ENCODE measurements around the gene LOX.

Gene LOX

DNA sequence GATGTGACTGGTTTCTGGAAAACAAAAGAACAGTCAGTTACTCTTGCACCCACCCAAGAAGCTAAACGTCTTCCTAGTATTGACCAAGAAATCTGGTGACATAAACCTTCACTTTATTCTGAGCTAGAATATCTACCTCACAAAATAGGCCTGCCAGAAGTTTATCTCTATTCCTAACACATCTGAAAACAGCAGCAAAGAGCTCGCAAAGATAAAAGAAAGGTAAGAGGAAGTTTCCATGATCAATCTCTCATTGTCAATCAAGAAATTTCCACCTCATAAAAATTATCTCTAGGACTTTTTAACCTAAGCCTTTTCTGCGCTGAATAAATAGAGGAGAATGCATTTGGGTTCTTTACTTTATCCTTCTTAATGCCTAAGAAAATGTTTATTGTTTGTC, 34.0 kb upstream of the LOX start:
- Histone ChIP-seq H3K4me1 (no peaks in the 10 kb centered on the region), H3K36me3 (no peaks in the 10 kb centered on the region), H3K4me3 (ENCODE audit: low read depth, low read length) (no peak overlapping the region), H3K9me3 (no peaks in the 10 kb centered on the region), H3K27me3 (no peaks in the 10 kb centered on the region)
- no peak for TF ChIP-seq CTCF (IDR thresholded peaks at IDR 0.05; ENCODE audit: low read depth, low read length)
- no peak for DNase-seq

DNA sequence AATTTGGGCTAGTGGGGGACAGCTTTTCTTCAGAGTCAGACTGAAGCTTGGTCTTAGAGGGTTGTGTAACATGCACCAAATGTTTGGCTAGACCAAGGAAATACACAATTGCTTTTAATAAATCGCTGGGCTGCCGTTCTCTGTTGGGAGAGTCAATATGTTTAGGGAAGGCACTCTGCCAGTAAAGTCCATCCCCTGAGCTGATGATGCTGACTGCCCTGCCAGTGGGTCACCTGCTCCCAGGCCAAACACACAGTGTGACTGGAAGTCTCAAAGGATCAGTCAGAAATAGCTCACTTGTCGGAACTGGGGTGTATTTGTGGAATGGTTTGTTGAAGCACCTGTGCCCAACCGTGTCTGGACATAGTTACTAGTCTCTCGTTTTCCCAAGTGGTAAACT, 33.4 kb upstream of the LOX start:
- Histone ChIP-seq H3K4me1 (no peaks in the 10 kb centered on the region), H3K9me3 (no peaks in the 10 kb centered on the region), H3K27me3 (no peaks in the 10 kb centered on the region), H3K4me3 (ENCODE audit: low read depth, low read length) (no peak overlapping the region), H3K36me3 (no peaks in the 10 kb centered on the region)
- TF ChIP-seq CTCF (IDR thresholded peaks at IDR 0.05; ENCODE audit: low read depth, low read length) = no peak
- no peak for DNase-seq

DNA sequence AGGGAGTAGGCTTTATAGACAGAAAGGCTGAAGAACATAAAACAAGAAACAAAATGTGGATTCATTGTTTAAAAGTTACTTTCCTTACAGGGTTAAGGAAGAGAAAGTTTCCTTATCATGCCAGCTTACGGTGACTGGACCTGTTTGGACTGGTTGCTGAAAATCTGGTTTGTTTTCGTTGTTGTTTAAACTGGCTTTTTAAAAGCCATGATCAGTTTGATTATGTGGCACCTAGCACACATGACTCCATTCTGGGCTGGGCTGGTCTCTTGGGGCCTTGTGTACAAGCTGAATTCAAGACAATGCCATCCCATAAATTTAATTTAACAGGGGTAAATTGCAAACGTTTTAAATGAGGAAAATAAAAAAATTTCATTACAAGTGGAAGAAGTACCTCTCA, 32.9 kb upstream of the LOX start:
- TF ChIP-seq CTCF (IDR thresholded peaks at IDR 0.05; ENCODE audit: low read depth, low read length) = no peak
- Histone ChIP-seq H3K36me3 (no peaks in the 10 kb centered on the region), H3K27me3 (no peaks in the 10 kb centered on the region), H3K4me3 (ENCODE audit: low read depth, low read length) (no peak overlapping the region), H3K4me1 (no peaks in the 10 kb centered on the region), H3K9me3 (no peaks in the 10 kb centered on the region)
- no peak for DNase-seq

DNA sequence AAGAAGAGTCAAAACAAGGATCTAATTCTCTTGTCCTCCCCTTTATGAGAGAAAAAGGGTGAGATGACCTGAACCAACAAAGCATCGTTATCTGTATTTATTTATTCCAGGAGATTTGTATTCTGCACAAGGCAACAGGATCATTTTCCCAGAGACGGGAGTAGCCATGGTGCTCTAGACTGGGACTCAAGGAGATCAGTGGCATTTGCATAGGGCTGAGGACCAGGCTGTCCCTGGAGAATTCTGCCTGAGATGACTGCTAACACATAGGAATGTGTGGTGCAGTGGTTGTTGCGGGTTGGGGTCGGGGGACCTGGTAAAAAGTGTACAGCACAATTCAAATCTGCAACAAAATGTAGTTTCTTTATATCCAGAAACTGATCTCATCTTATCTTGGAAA, 29.0 kb upstream of the LOX start:
- no peaks in the 10 kb centered on the region for H3K4me1 ChIP-seq
- TF ChIP-seq CTCF (IDR thresholded peaks at IDR 0.05; ENCODE audit: low read depth, low read length) = no peak
- no peak for DNase-seq
- H3K4me3 ChIP-seq (ENCODE audit: low read depth, low read length) = no peak overlapping the region
- H3K27me3 ChIP-seq = no peaks in the 10 kb centered on the region
- H3K9me3 ChIP-seq = no peaks in the 10 kb centered on the region
- no peaks in the 10 kb centered on the region for H3K36me3 ChIP-seq

DNA sequence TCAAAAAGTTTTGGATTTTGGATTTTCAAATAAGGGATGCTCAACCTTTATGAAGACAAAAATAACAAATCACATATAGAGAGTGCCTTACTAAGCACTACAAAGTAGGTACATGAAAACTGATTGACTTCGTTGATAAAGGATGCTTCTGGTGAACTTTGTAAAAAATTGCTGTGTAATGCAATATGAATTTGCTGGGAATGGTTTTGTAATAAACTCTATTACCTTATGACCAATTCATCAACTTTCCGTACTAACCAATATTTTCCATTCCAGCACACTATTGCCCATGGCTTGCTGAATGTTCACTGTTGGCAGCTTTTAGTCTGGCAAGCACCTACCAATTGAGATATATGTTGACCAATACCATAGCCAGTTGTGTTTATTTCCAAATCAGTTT, 27.9 kb upstream of the LOX start:
- TF ChIP-seq CTCF (IDR thresholded peaks at IDR 0.05; ENCODE audit: low read depth, low read length) = no peak
- Histone ChIP-seq H3K4me3 (ENCODE audit: low read depth, low read length) (no peak overlapping the region), H3K36me3 (no peaks in the 10 kb centered on the region)

GRCh38 chr5:122102825-122103224, 24.8 kb upstream of the LOX start:
- Histone ChIP-seq H3K4me3 (ENCODE audit: low read depth, low read length) (no peak overlapping the region), H3K9me3 (no peaks in the 10 kb centered on the region), H3K27me3 (no peaks in the 10 kb centered on the region), H3K36me3 (no peaks in the 10 kb centered on the region), H3K4me1 (no peaks in the 10 kb centered on the region)
- no peak for TF ChIP-seq CTCF (IDR thresholded peaks at IDR 0.05; ENCODE audit: low read depth, low read length)
- no peak for DNase-seq

More for the DNA sequence above, 27.9 kb upstream of the LOX start:
- DNase-seq = no peak
- Histone ChIP-seq H3K9me3 (no peaks in the 10 kb centered on the region), H3K4me1 (no peaks in the 10 kb centered on the region), H3K27me3 (no peaks in the 10 kb centered on the region)

All from BE2C (cell line).